H9 (cell line): Measurements from ENCODE around the gene KCNH1. TPM values are rescaled to one million over a fixed set of nuclear protein-coding genes. Genes with fewer than 3 reads are reported as not detected.

ENCODE experiments used
- DNase-seq: peaks from one replicate; pipeline ENCODE4 v3.0.0-alpha.2; 2017
- H2AFZ ChIP-seq: one replicate; pipeline ENCODE4 v1.6.1; 2013; ENCODE audit warnings: mild to moderate bottlenecking, low read length, control low read depth, moderate library complexity
- H2AK5ac ChIP-seq: 2 replicates; pipeline ENCODE4 v1.6.1; 2013; ENCODE audit warnings: low read length, control low read depth, mixed read lengths; ENCODE audit not compliant: insufficient read length
- H2BK120ac ChIP-seq: one replicate; pipeline ENCODE4 v1.6.1; 2013; ENCODE audit warnings: low read depth, mild to moderate bottlenecking, low read length, control low read depth, inconsistent platforms; ENCODE audit not compliant: poor library complexity, severe bottlenecking
- H2BK12ac ChIP-seq: 2 replicates; pipeline ENCODE4 v1.6.1; 2013; ENCODE audit warnings: low read length, control low read depth, mixed read lengths, low read depth; ENCODE audit not compliant: insufficient read length
- H2BK15ac ChIP-seq: 2 replicates; pipeline ENCODE4 v1.6.1; 2013; ENCODE audit warnings: low read depth, low read length, control low read depth
- H2BK20ac ChIP-seq: one replicate; pipeline ENCODE4 v1.6.1; 2013; ENCODE audit warnings: low read depth, mild to moderate bottlenecking, low read length, control low read depth, inconsistent platforms; ENCODE audit not compliant: poor library complexity, severe bottlenecking
- H2BK5ac ChIP-seq: 2 replicates; pipeline ENCODE4 v1.6.1; 2013; ENCODE audit warnings: low read length, control low read depth, mixed read lengths; ENCODE audit not compliant: insufficient read length
- H3K14ac ChIP-seq: 2 replicates; pipeline ENCODE4 v1.6.1; 2013; ENCODE audit warnings: low read length, control low read depth; ENCODE audit not compliant: insufficient read depth
- H3K18ac ChIP-seq: 2 replicates; pipeline ENCODE4 v1.6.1; 2013; ENCODE audit warnings: low read depth, mild to moderate bottlenecking, mixed read lengths, low read length, control low read depth; ENCODE audit not compliant: insufficient read length
- H3K23ac ChIP-seq: 2 replicates; pipeline ENCODE4 v1.6.1; 2013; ENCODE audit warnings: low read length, control low read depth, mixed read lengths, low read depth; ENCODE audit not compliant: insufficient read length
- H3K23me2 ChIP-seq: 2 replicates; pipeline ENCODE4 v1.6.1; 2013; ENCODE audit warnings: low read depth, mild to moderate bottlenecking, mixed read lengths, low read length, control low read depth; ENCODE audit not compliant: insufficient read length, poor library complexity, severe bottlenecking
- H3K27ac ChIP-seq: 2 replicates; pipeline ENCODE4 v1.5.1; 2013; ENCODE audit warnings: low read length, control low read depth, mixed read lengths, low read depth; ENCODE audit not compliant: insufficient read length
- H3K27me3 ChIP-seq: 2 replicates; pipeline ENCODE4 v1.6.1; 2013; ENCODE audit warnings: low read length, control low read depth, inconsistent platforms; ENCODE audit not compliant: insufficient read depth
- H3K4ac ChIP-seq: 2 replicates; pipeline ENCODE4 v1.6.1; 2013; ENCODE audit warnings: low read depth, mild to moderate bottlenecking, control low read depth, inconsistent platforms, low read length, moderate library complexity
- H3K4me1 ChIP-seq: 2 replicates; pipeline ENCODE4 v1.6.1; 2013; ENCODE audit warnings: low read length, control low read depth, inconsistent platforms; ENCODE audit not compliant: insufficient read depth
- H3K4me2 ChIP-seq: 2 replicates; pipeline ENCODE4 v1.6.1; 2013; ENCODE audit warnings: low read length, control low read depth, mixed read lengths; ENCODE audit not compliant: insufficient read length, insufficient read depth
- H3K56ac ChIP-seq: 2 replicates; pipeline ENCODE4 v1.6.1; 2013; ENCODE audit warnings: low read depth, mild to moderate bottlenecking, mixed read lengths, low read length, control low read depth; ENCODE audit not compliant: insufficient read length
- H3K79me1 ChIP-seq: 2 replicates; pipeline ENCODE4 v1.6.1; 2013; ENCODE audit warnings: low read depth, mild to moderate bottlenecking, moderate library complexity, low read length, control low read depth, inconsistent platforms; ENCODE audit not compliant: insufficient read depth, poor library complexity, severe bottlenecking
- H3K79me2 ChIP-seq: 2 replicates; pipeline ENCODE4 v1.6.1; 2013; ENCODE audit warnings: low read length, control low read depth, inconsistent platforms; ENCODE audit not compliant: insufficient read depth
- H3K9ac ChIP-seq: 2 replicates; pipeline ENCODE4 v1.6.1; 2013; ENCODE audit warnings: low read length, control low read depth, mixed read lengths; ENCODE audit not compliant: insufficient read length; ENCODE audit errors: extremely low read depth
- H3K9me3 ChIP-seq: one replicate; pipeline ENCODE4 v1.6.1; 2013; ENCODE audit warnings: low read depth, low read length, inconsistent platforms; ENCODE audit not compliant: control insufficient read depth
- H3T11ph ChIP-seq: one replicate; pipeline ENCODE4 v1.6.1; 2013; ENCODE audit warnings: mild to moderate bottlenecking, low read length, control low read depth, inconsistent platforms
- H4K20me1 ChIP-seq: one replicate; pipeline ENCODE4 v1.6.1; 2013; ENCODE audit not compliant: control insufficient read depth, insufficient read length, insufficient read depth
- H4K5ac ChIP-seq: 2 replicates; pipeline ENCODE4 v1.6.1; 2013; ENCODE audit warnings: low read depth, mild to moderate bottlenecking, mixed read lengths, low read length, control low read depth; ENCODE audit not compliant: insufficient read length
- H4K8ac ChIP-seq: replicated peaks from 2 replicates; pipeline ENCODE4 v1.6.1; 2013; ENCODE audit warnings: low read length, control low read depth, mixed read lengths, low read depth; ENCODE audit not compliant: insufficient read length
- H4K91ac ChIP-seq: 2 replicates; pipeline ENCODE4 v1.6.1; 2013; ENCODE audit warnings: low read depth, mild to moderate bottlenecking, moderate library complexity, mixed read lengths, low read length, control low read depth; ENCODE audit not compliant: insufficient read length
- H3K27ac Mint-ChIP-seq, 3 experiments: 2 replicates in 2 of 3; 3 replicates in 1 of 3; pipeline ENCODE4 v1.8.0; 2020 to 2021; ENCODE audit warnings: mixed read lengths in 3 of 3, mild to moderate bottlenecking in 1 of 3, moderate library complexity in 1 of 3
- H3K27me3 Mint-ChIP-seq: 2 replicates; pipeline ENCODE4 v1.8.0; 2021; ENCODE audit warnings: low read depth, mild to moderate bottlenecking, moderate library complexity, mixed read lengths
- H3K36me3 Mint-ChIP-seq, 3 experiments: 2 replicates in 2 of 3; 3 replicates in 1 of 3; pipeline ENCODE4 v1.8.0; 2020 to 2021; ENCODE audit warnings: low read depth in 3 of 3, mixed read lengths in 3 of 3; ENCODE audit not compliant: insufficient read depth in 1 of 3
- H3K4me1 Mint-ChIP-seq, 2 experiments: 2 replicates each; pipeline ENCODE4 v1.8.0; 2020; ENCODE audit warnings: mixed read lengths in 2 of 2
- H3K4me3 Mint-ChIP-seq, 2 experiments: 2 replicates in 1 of 2; 3 replicates in 1 of 2; pipeline ENCODE4 v1.8.0; 2020 to 2021; ENCODE audit warnings: mild to moderate bottlenecking in 2 of 2, mixed read lengths in 2 of 2, moderate library complexity in 1 of 2
- H3K9me3 Mint-ChIP-seq, 2 experiments: 2 replicates in 1 of 2; 3 replicates in 1 of 2; pipeline ENCODE4 v1.8.0; 2020; ENCODE audit warnings: mild to moderate bottlenecking in 2 of 2, mixed read lengths in 2 of 2, moderate library complexity in 1 of 2
- CTCF ChIP-seq: fragments of 200-600 bp; sonication (generic); conservative IDR thresholded peaks from 3 replicates; pipeline ENCODE4 v1.8.0; 2021; ENCODE audit warnings: antibody characterized with exemption, mild to moderate bottlenecking
- WGBS: extraction: QIAGEN DNeasy Blood & Tissue Kit; methylation state at CpG from one replicate; pipeline ENCODE4 v1.1.7; 2013; ENCODE audit warnings: missing lambda C conversion rate, low lambda C conversion rate, mixed read lengths; ENCODE audit not compliant: insufficient read length; ENCODE audit errors: extremely low coverage; 5-methylcytosine and 5-hydroxymethylcytosine counted together
- total RNA-seq: library from RNA; stranded (reverse); gene quantifications from 2 replicates; pipeline ENCODE4 v1.2.1, GENCODE V29; 2021

KCNH1 gene
- total RNA-seq, 1 experiment from 2014 or later, result 0.11 TPM

- H3K14ac ChIP-seq, result no peak overlapping the region
- H3K56ac ChIP-seq, result no peak overlapping the region
- H2BK120ac ChIP-seq, result no peak overlapping the region
- no peaks in the 10 kb centered on the region for H3K23me2 ChIP-seq
- no peak overlapping the region for H2AFZ ChIP-seq
- H3K18ac ChIP-seq, result no peak overlapping the region
- H3K27me3 Mint-ChIP-seq, result peaks cover 2% of the 10 kb centered on the region; the same call in 1 of the 2 replicates
- H3K4ac ChIP-seq, result no peak overlapping the region
- H3K4me3 Mint-ChIP-seq, result no peak overlapping the region
- no peak overlapping the region for H2BK20ac ChIP-seq
- no CpG with 5 or more reads among the region's 2 CpGs for whole genome bisulfite sequencing
- H3K27ac ChIP-seq, result no peak overlapping the region
- H4K8ac ChIP-seq, result no peak overlapping the region
- H4K91ac ChIP-seq, result no peak overlapping the region
- peaks cover 0 to 7% of the 10 kb centered on the region in 2 experiments; a peak in 2 of 5 replicates for H3K9me3 Mint-ChIP-seq
- no peaks in the 10 kb centered on the region for H3K79me2 ChIP-seq
- no peak overlapping the region for H3K27ac Mint-ChIP-seq
- H3K9me3 ChIP-seq, result no peaks in the 10 kb centered on the region
- no peak overlapping the region for H3K23ac ChIP-seq
- peaks cover 13 to 16% of the 10 kb centered on the region in 2 experiments for H3K4me1 Mint-ChIP-seq
- no peak for TF ChIP-seq CTCF
- H3K79me1 ChIP-seq, result no peaks in the 10 kb centered on the region
- no peaks in the 10 kb centered on the region; the same call in 1 of the 2 replicates for H3K4me1 ChIP-seq
- H3K36me3 Mint-ChIP-seq, result peaks cover 0 to 2% (median 0%) of the 10 kb centered on the region in 3 experiments; a peak in 2 of 7 replicates
- H3K4me2 ChIP-seq, result no peak overlapping the region
- no peak overlapping the region for H4K5ac ChIP-seq
- no peak overlapping the region for H2BK5ac ChIP-seq
- H2BK12ac ChIP-seq, result no peak overlapping the region
- no peak overlapping the region for H3K9ac ChIP-seq
- no peaks in the 10 kb centered on the region for H3K27me3 ChIP-seq
- no peak for DNase-seq
- H4K20me1 ChIP-seq, result no peaks in the 10 kb centered on the region
- H2AK5ac ChIP-seq, result no peak overlapping the region
- H3T11ph ChIP-seq, result no peak overlapping the region
- H2BK15ac ChIP-seq, result no peak overlapping the region
Observed at GRCh38 chr1:210883821-210884220, 250.1 kb downstream of the KCNH1 start.
